ENCODE data around the gene RGS16.
"Not testable (repeated sequence)": the region's sequence is repeated elsewhere in the genome, so short reads cannot be mapped to it uniquely, and the experiment has no call there.

RGS16 gene

GRCh38 chr1:182604175-182605164 lies at the start of gene RGS16:
RGS16 (minus strand) TSS chr1:182604389; CDS start chr1:182604259, 130 bp downstream.
- peak; percentile 70 for DNase-seq (ENCODE audit: low read depth, low spot score)

- no peak for DNase-seq (ENCODE audit: low read depth, low spot score)
Observed at GRCh38 chr1:182653986-182654385, 49.8 kb upstream of the RGS16 start.

GRCh38 chr1:182652933-182653332 lies 48.7 kb upstream of the RGS16 start:
- DNase-seq (ENCODE audit: low read depth, low spot score): no peak

GRCh38 chr1:182651339-182651724 lies 47.1 kb upstream of the RGS16 start:
- DNase-seq (ENCODE audit: low read depth, low spot score): no peak

GRCh38 chr1:182650678-182651338 lies 46.6 kb upstream of the RGS16 start:
- no peak for DNase-seq (ENCODE audit: low read depth, low spot score)

GRCh38 chr1:182649041-182649440 lies 44.9 kb upstream of the RGS16 start:
- DNase-seq (ENCODE audit: low read depth, low spot score): no peak

DNA sequence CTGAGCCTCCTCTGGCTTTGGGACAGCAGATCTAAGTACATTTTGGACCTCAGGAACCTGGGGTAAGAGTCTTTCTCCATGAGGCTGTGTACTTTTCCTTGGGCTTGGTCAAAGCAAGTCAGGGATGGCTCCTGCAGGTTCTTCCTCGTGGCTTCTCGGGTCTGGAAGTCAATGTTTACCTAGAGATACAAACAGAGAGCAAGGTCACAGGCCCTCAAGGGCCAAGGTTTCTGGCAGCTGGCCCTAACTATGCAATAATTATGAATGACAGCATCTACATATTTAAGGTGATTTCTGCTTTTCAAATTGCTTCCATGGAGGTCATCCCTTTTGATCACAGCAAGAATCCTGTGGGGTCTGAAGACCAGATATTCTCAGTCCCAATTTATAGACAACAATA lies 42.5 kb upstream of the RGS16 start:
- no peak for DNase-seq (ENCODE audit: low read depth, low spot score)

GRCh38 chr1:182644886-182645285 lies 40.7 kb upstream of the RGS16 start:
- DNase-seq (ENCODE audit: low read depth, low spot score): no peak

DNA sequence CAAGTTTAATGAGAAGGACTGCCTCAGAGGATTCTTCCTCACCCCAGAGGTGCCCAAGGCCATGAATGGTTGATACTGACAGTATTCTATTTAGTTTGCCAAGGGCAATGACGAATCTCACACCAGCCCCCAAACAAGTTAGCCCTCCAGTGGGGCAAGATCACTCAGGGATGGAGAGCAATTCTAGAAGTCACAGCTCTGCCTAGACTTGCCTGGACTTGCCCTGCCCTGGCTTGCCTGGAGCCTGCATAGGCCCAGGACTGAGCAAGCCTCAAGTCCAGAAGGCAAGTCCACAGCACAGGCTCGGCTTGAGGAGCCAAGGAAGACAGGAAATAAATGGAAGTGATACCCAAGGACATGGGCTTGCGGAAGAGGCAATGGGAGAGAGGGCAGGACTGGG lies 39.5 kb upstream of the RGS16 start:
- DNase-seq (ENCODE audit: low read depth, low spot score): no peak

- no peak for DNase-seq (ENCODE audit: low read depth, low spot score)
Observed at GRCh38 chr1:182642461-182642860, 38.3 kb upstream of the RGS16 start.

GRCh38 chr1:182641561-182641960 lies 37.4 kb upstream of the RGS16 start:
- no peak for DNase-seq (ENCODE audit: low read depth, low spot score)

DNA sequence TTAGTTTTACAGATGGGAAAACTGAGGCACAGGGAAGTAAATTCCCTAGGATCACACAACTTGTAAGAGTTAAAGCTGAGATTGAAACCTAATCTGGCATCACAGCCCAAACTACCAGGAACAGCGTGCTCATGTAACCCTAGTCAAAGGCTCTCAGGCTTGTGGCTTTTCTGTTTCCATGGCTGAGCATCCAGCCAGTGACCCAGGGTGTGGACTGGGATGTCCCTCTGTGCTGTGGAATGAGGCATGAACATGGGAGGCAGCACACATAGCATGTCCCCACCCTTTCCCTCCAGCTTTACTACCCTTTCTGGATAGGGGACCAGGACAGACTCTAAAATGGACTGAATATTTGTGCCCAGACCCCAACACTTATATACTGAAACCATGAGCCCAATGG lies 35.1 kb upstream of the RGS16 start:
- DNase-seq (ENCODE audit: low read depth, low spot score): no peak

GRCh38 chr1:182637769-182638168 lies 33.6 kb upstream of the RGS16 start:
- DNase-seq (ENCODE audit: low read depth, low spot score): no peak

DNA sequence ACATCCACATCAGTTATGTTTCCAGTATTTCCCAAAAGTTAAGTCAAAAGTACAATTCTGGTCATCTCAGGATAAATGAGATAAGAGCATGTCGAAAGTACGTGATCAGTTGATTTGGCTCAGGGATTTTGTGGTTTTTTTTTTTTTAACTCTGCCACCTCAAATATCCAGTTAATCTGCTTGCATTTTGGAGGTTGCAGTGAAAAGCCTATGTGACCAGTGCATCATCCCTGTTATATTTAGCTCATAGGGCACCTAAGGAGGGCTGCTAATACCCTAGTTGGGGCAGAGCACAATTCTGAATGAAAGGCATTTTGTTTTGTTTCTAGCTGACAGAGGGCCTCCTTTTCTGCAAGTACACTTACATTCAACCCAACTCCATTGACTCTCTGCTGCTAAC lies 31.7 kb upstream of the RGS16 start:
- DNase-seq (ENCODE audit: low read depth, low spot score): no peak

- DNase-seq (ENCODE audit: low read depth, low spot score): no peak
Observed at GRCh38 chr1:182634306-182635072, 30.3 kb upstream of the RGS16 start.

DNA sequence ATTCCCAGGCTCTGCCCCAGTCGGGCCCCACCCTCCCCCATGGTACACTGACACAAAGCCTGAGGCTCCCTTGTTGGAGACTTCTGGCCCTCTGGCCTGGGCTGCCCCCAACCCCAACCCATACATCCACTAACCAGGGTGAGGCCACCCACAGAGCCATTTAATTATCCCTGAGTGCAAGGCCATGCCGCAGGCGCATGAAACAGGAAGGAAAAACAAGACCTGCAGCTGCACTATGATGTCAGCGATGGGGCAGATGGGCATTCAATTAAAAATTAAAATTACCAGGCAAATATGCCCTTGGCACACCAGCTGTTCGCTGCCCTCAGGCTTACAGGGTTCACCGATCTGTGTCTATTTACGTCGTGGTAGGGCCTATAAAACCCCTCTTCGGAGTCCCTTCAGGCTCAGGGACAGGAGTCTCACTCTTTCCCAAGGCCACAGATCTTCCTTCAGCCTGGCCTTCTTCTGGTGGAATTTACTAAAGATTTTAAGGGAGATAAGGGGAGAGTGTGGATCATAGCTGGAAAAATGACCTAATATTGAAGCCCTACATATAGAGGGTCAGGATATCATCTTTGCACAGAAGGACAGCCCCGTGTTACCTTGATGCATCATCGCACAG lies 29.6 kb upstream of the RGS16 start:
- DNase-seq (ENCODE audit: low read depth, low spot score): no peak

GRCh38 chr1:182633031-182633430 lies 28.8 kb upstream of the RGS16 start:
- no peak for DNase-seq (ENCODE audit: low read depth, low spot score)

GRCh38 chr1:182632441-182632857 lies 28.3 kb upstream of the RGS16 start:
- not testable (repeated sequence) for DNase-seq (ENCODE audit: low read depth, low spot score)

DNA sequence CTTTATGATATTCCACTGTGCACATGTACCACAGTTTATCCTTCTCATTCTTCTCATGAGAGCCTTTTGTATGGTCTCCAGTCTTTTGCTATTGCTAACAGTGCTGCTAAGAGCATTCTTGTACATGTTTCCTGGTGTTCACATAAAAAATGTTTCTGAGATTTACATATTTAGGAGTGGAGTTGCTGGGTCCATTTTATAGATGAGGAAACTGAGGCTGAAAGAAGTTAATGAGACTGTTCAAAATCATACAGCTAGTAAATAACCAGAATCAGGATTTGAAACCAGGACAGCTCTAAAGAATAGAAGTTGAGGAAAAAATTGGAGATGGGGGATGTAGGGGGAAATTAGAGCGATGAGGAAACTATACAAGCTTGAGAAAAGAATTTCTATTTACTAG lies 27.8 kb upstream of the RGS16 start:
- no peak for DNase-seq (ENCODE audit: low read depth, low spot score)

DNA sequence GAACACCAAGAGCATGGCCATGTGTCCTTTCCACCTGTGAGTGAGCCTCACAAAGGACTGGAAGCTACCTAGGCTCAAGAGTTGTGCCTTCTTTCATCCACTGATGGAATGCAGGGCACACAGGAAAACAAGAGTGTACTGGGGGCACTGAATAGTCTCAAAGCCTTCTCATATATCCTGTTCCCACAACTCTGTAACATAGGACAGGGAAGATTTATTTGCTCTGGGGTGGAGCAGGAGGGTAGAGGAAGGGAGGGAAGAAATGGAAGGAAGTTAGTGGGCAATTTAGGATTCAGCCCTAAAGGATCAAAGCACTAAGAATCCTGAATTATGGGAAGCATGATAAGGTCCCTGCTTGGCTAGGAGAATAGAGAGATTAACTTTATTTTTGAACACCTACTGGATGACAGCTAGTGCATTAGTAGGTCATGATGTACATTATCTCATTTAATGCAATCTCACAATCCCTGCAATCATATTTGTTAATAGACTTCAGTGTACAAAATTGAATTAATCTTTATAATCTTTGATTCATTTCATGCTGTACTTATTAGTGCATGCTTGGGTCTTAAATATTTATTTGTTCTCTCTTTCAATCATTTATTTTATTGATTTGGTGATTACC lies 27.0 kb upstream of the RGS16 start:
- no peak for DNase-seq (ENCODE audit: low read depth, low spot score)

GRCh38 chr1:182630586-182630985 lies 26.4 kb upstream of the RGS16 start:
- no peak for DNase-seq (ENCODE audit: low read depth, low spot score)
